Neural progenitor cell (in vitro differentiated cells): Measurements from ENCODE around the gene TPST1. TPM values are rescaled to one million over a fixed set of nuclear protein-coding genes. Genes with fewer than 3 reads are reported as not detected.
A peak's percentile ranks its signal among the peaks of the same experiment; 100 is the strongest.

Experiments used
- DNase-seq: peaks from one replicate; pipeline ENCODE4 v3.0.0-alpha.2; 2016; ENCODE audit warnings: low spot score
- H2AFZ ChIP-seq: fragments of 200-600 bp; sonication (generic); replicated peaks from 2 replicates; pipeline ENCODE4 v1.6.1; 2016; ENCODE audit warnings: antibody characterized with exemption
- H3F3A ChIP-seq: fragments of 200-600 bp; sonication (generic); 2 replicates; pipeline ENCODE4 v1.6.1; 2016; ENCODE audit warnings: antibody characterized with exemption, low read depth
- H3K27ac ChIP-seq: fragments of 200-600 bp; sonication (generic); 2 replicates; pipeline ENCODE4 v1.5.1; 2016; ENCODE audit warnings: mild to moderate bottlenecking
- H3K27me3 ChIP-seq: fragments of 200-600 bp; sonication (generic); 2 replicates; pipeline ENCODE4 v1.6.1; 2016; ENCODE audit warnings: mild to moderate bottlenecking, moderate library complexity
- H3K36me3 ChIP-seq: fragments of 200-600 bp; sonication (generic); 2 replicates; pipeline ENCODE4 v1.5.1; 2016
- H3K4me1 ChIP-seq: fragments of 200-600 bp; sonication (generic); 2 replicates; pipeline ENCODE4 v1.6.1; 2016; ENCODE audit warnings: mixed run types
- H3K4me2 ChIP-seq: fragments of 200-600 bp; sonication (generic); 2 replicates; pipeline ENCODE4 v1.6.1; 2016
- H3K4me3 ChIP-seq: fragments of 200-600 bp; sonication (generic); 2 replicates; pipeline ENCODE4 v1.5.1; 2016
- H3K79me2 ChIP-seq: fragments of 200-600 bp; sonication (generic); 2 replicates; pipeline ENCODE4 v1.6.1; 2016; ENCODE audit warnings: low read depth
- H3K9ac ChIP-seq: fragments of 200-600 bp; sonication (generic); 2 replicates; pipeline ENCODE4 v1.6.1; 2016
- H3K9me3 ChIP-seq: fragments of 200-600 bp; sonication (generic); 2 replicates; pipeline ENCODE4 v1.5.1; 2016; ENCODE audit warnings: low read depth
- H4K20me1 ChIP-seq: fragments of 200-600 bp; sonication (generic); 2 replicates; pipeline ENCODE4 v1.6.1; 2016; ENCODE audit warnings: low read depth
- H3K27ac Mint-ChIP-seq: 3 replicates; pipeline ENCODE4 v1.8.0; 2021; ENCODE audit warnings: mixed read lengths
- H3K27me3 Mint-ChIP-seq: 2 replicates; pipeline ENCODE4 v1.8.0; 2022; ENCODE audit warnings: low read depth, mild to moderate bottlenecking, inconsistent platforms, moderate library complexity, mixed read lengths; ENCODE audit not compliant: insufficient read depth
- H3K36me3 Mint-ChIP-seq: 3 replicates; pipeline ENCODE4 v1.8.0; 2021; ENCODE audit warnings: mixed read lengths
- H3K4me1 Mint-ChIP-seq: 3 replicates; pipeline ENCODE4 v1.8.0; 2021; ENCODE audit warnings: mixed read lengths
- H3K4me3 Mint-ChIP-seq: 3 replicates; pipeline ENCODE4 v1.8.0; 2021; ENCODE audit warnings: mild to moderate bottlenecking, moderate library complexity, mixed read lengths
- H3K9me3 Mint-ChIP-seq: 3 replicates; pipeline ENCODE4 v1.8.0; 2020; ENCODE audit warnings: mixed read lengths
- EZH2 ChIP-seq: fragments of 200-600 bp; sonication (generic); IDR thresholded peaks from 2 replicates; pipeline ENCODE4 v1.6.1; 2017; ENCODE audit warnings: antibody characterized with exemption, mild to moderate bottlenecking, moderate library complexity
- EZH2phosphoT487 ChIP-seq: fragments of 200-600 bp; sonication (generic); IDR thresholded peaks from 2 replicates; pipeline ENCODE4 v1.6.1; 2017; ENCODE audit warnings: antibody characterized with exemption
- total RNA-seq: library from RNA; depleted of rRNA; stranded (reverse); fragments of >200 nt; gene quantifications from 2 replicates; pipeline ENCODE4 v1.2.3, GENCODE V29; 2015; ENCODE audit warnings: low replicate concordance
- TF ChIP-seq, protein P1 (sequence below): fragments of 200-600 bp; sonication (generic); IDR thresholded peaks from 2 replicates; pipeline ENCODE4 v1.5.1; 2017; ENCODE audit warnings: antibody characterized with exemption, mild to moderate bottlenecking

TPST1 gene
- total RNA-seq, 1 donor from 2014 or later = 24.9 TPM

DNA sequence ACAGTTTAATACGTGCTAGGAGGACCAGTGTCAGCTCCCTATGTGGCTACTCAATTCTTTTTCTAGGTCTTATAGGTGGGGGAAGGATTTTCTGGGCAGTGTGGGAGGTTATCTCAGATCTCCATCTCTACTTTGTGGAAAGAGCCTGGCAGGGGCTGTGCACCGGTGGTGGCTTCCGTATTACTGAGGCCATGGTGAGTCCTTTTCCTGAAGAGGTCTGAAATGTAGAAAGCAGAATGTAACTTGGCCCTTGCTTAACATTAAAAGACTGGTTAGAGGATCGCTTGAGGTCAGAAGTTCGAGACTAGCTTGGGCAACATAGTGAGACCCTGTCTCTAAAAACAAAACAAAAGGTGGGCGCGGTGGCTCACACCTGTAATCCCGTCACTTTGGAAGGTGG, 2.7 kb upstream of the TPST1 start:
- Mint-ChIP-seq H3K9me3 (no peaks in the 10 kb centered on the region), H3K27ac (no peak overlapping the region), H3K27me3 (peaks cover 10% of the 10 kb centered on the region), H3K4me1 (peaks cover 19% of the 10 kb centered on the region), H3K36me3 (no peaks in the 10 kb centered on the region), H3K4me3 (no peak overlapping the region)
- H3K4me1 ChIP-seq = peaks cover 9% of the 10 kb centered on the region
- no peaks in the 10 kb centered on the region for H3F3A ChIP-seq
- no peak overlapping the region for H3K4me2 ChIP-seq
- H3K36me3 ChIP-seq = no peaks in the 10 kb centered on the region
- H3K27me3 ChIP-seq = no peaks in the 10 kb centered on the region
- no peak overlapping the region for H3K9ac ChIP-seq
- no peak overlapping the region for H3K4me3 ChIP-seq
- TF ChIP-seq EZH2phosphoT487 = no peak
- TF ChIP-seq, protein P1, sequence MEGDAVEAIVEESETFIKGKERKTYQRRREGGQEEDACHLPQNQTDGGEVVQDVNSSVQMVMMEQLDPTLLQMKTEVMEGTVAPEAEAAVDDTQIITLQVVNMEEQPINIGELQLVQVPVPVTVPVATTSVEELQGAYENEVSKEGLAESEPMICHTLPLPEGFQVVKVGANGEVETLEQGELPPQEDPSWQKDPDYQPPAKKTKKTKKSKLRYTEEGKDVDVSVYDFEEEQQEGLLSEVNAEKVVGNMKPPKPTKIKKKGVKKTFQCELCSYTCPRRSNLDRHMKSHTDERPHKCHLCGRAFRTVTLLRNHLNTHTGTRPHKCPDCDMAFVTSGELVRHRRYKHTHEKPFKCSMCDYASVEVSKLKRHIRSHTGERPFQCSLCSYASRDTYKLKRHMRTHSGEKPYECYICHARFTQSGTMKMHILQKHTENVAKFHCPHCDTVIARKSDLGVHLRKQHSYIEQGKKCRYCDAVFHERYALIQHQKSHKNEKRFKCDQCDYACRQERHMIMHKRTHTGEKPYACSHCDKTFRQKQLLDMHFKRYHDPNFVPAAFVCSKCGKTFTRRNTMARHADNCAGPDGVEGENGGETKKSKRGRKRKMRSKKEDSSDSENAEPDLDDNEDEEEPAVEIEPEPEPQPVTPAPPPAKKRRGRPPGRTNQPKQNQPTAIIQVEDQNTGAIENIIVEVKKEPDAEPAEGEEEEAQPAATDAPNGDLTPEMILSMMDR = no peak
- TF ChIP-seq EZH2 = no peak
- no peaks in the 10 kb centered on the region for H3K9me3 ChIP-seq
- H3K79me2 ChIP-seq = peaks cover 19% of the 10 kb centered on the region
- H2AFZ ChIP-seq = no peak overlapping the region
- DNase-seq = no peak
- H4K20me1 ChIP-seq = peaks cover 11% of the 10 kb centered on the region
- H3K27ac ChIP-seq = no peak overlapping the region

DNA sequence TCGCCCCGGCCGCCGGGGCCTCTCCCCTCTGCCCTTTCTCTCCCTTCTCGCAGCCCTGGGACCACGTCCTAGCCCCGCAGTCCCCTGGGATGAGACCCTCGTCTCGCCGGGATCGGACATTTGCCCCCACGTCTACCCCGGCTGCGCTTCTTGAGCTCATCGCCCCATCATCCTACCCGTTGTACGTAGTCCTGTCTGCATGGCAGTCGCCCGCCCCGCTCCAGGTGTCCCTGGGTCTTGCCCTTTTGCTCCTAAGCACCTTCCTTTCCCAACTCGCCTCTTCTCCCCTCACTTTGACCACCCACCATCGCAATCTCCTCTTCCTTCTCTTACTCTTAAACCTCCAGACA, 582 bp downstream of the TPST1 start:
- peaks cover 6% of the 10 kb centered on the region for H3K27me3 Mint-ChIP-seq
- peaks cover 40% of the 10 kb centered on the region for H3K79me2 ChIP-seq
- no peaks in the 10 kb centered on the region for H3K27me3 ChIP-seq

DNA sequence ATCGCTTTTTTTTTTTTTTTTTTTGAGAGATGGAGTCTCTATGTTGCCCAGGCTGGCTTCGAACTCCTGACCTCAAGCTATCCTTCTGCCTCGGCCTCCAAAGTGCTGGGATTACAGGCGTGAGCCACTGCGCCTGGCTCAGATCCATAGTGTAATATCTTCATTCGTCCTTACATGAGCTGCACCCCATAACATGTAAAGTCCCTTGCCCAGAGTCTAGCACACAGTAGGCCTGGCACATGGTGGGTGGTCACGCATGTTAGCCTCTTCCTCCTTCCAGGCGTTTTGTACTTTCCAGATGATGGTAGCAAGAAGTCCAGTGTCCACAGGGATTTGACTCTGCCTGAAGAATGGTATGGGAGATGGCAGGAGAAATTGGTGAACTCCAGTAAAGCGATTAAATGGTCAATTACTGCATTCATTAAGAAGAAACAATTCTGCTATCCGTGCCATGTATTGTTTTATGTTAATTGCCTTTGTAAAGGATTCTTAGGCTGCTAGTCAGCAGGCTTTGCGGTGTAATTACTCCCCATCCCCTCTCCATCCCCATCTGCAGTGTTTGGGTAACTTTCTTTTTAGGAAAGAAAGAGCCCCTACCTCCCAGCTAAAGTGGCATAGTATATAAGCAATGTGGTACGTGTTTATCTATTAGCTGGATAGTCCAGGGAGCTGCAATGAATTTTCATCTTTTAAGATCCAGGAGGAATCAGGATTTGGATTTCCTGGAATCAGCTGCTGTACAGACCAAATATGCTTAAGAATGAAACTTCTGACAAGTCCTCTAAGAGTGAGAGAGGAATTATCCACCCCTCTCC, 1.2 kb downstream of the TPST1 start:
- TF ChIP-seq EZH2 = no peak
- TF ChIP-seq, protein P1 = no peak
- TF ChIP-seq EZH2phosphoT487 = no peak
- H3K36me3 Mint-ChIP-seq = peaks cover 6% of the 10 kb centered on the region
- peaks cover 16% of the 10 kb centered on the region for H4K20me1 ChIP-seq
- H3K27me3 ChIP-seq = no peaks in the 10 kb centered on the region
- H3K27ac Mint-ChIP-seq = peak overlapping the region; percentile 3
- no peaks in the 10 kb centered on the region for H3K36me3 ChIP-seq
- no peaks in the 10 kb centered on the region for H3K9me3 ChIP-seq
- no peaks in the 10 kb centered on the region for H3F3A ChIP-seq
- peaks cover 40% of the 10 kb centered on the region for H3K79me2 ChIP-seq
- H3K4me1 ChIP-seq = peaks cover 9% of the 10 kb centered on the region
- H3K4me1 Mint-ChIP-seq = peaks cover 21% of the 10 kb centered on the region
- peaks cover 6% of the 10 kb centered on the region for H3K27me3 Mint-ChIP-seq
- no peaks in the 10 kb centered on the region for H3K9me3 Mint-ChIP-seq
- peak overlapping the region; percentile 93 for H3K4me2 ChIP-seq
- H3K9ac ChIP-seq = peak overlapping the region; percentile 98
- DNase-seq = no peak
- H3K27ac ChIP-seq = no peak overlapping the region
- H3K4me3 ChIP-seq = peak overlapping the region; percentile 99
- H2AFZ ChIP-seq = no peak overlapping the region
- H3K4me3 Mint-ChIP-seq = peak overlapping the region; percentile 92

More for the DNA sequence above, 582 bp downstream of the TPST1 start:
- H3K4me1 Mint-ChIP-seq = peaks cover 21% of the 10 kb centered on the region
- H3K4me3 Mint-ChIP-seq = peak overlapping the region; percentile 92
- Histone ChIP-seq H3K9me3 (no peaks in the 10 kb centered on the region), H3K4me1 (peaks cover 9% of the 10 kb centered on the region), H3K4me3 (peak overlapping the region; percentile 99), H3K36me3 (no peaks in the 10 kb centered on the region), H3K4me2 (peak overlapping the region; percentile 93), H2AFZ (peak overlapping the region; percentile 87), H3F3A (no peaks in the 10 kb centered on the region), H3K27ac (peak overlapping the region; percentile 96), H4K20me1 (peaks cover 16% of the 10 kb centered on the region), H3K9ac (peak overlapping the region; percentile 98)
- H3K27ac Mint-ChIP-seq = no peak overlapping the region
- peak; percentile 54 for DNase-seq
- peaks cover 6% of the 10 kb centered on the region for H3K36me3 Mint-ChIP-seq
- TF ChIP-seq, protein P1 = no peak
- TF ChIP-seq EZH2 = no peak
- no peak for TF ChIP-seq EZH2phosphoT487
- no peaks in the 10 kb centered on the region for H3K9me3 Mint-ChIP-seq
